SK-MEL-5 (cell line): ENCODE measurements around the gene KCNH6. TPM values are rescaled to one million over a fixed set of nuclear protein-coding genes. Genes with fewer than 3 reads are reported as not detected.

Source experiments
- small RNA-seq, 2 experiments: library from RNA; depleted of rRNA; stranded (forward); fragments of <200 nt; gene quantifications; one replicate each; pipeline ENCODE3, GENCODE V24; 2014
- total RNA-seq: library from RNA; depleted of rRNA; stranded (reverse); fragments of >200 nt; shearing (Covaris generic); gene quantifications from 2 replicates; pipeline ENCODE4 v1.2.3, GENCODE V29; 2014; rRNA removed

The KCNH6 gene
- total RNA-seq, 1 experiment from 2014 or later: not detected

Small RNA genes within 50 kb of the gene (small RNA-seq; reads per million reads assigned to genes)
- 0 reads per million in 2 experiments for gene RNU6-288P

Other genes with a start within 250 kb of the KCNH6 start
- 0.61 and 0.67 TPM in 2 replicates for gene CYB561, start 77.1 kb upstream of the KCNH6 start, total RNA-seq
- gene ACE, start 46.3 kb upstream of the KCNH6 start, total RNA-seq: 0.08 TPM in 1 of 2 replicates, not detected in the other
- 36.8 and 37.0 TPM in 2 replicates for gene DCAF7, start 27.1 kb downstream of the KCNH6 start, total RNA-seq
- gene TACO1, start 77.5 kb downstream of the KCNH6 start, total RNA-seq: 22.3 and 25.9 TPM in 2 replicates
- gene MAP3K3, start 99.1 kb downstream of the KCNH6 start, total RNA-seq: 13.1 and 14.8 TPM in 2 replicates
- 12.0 and 18.6 TPM in 2 replicates for gene LIMD2, start 176.8 kb downstream of the KCNH6 start, total RNA-seq
- gene STRADA, start 218.4 kb downstream of the KCNH6 start, total RNA-seq: 11.9 and 14.6 TPM in 2 replicates